ENCODE measurements around the gene GLTP. TPM values are rescaled to one million over a fixed set of nuclear protein-coding genes. Genes with fewer than 3 reads are reported as not detected.

Gene GLTP
- total RNA-seq, 2 donors from 2014 or later: 15.2 to 20.9 TPM

DNA sequence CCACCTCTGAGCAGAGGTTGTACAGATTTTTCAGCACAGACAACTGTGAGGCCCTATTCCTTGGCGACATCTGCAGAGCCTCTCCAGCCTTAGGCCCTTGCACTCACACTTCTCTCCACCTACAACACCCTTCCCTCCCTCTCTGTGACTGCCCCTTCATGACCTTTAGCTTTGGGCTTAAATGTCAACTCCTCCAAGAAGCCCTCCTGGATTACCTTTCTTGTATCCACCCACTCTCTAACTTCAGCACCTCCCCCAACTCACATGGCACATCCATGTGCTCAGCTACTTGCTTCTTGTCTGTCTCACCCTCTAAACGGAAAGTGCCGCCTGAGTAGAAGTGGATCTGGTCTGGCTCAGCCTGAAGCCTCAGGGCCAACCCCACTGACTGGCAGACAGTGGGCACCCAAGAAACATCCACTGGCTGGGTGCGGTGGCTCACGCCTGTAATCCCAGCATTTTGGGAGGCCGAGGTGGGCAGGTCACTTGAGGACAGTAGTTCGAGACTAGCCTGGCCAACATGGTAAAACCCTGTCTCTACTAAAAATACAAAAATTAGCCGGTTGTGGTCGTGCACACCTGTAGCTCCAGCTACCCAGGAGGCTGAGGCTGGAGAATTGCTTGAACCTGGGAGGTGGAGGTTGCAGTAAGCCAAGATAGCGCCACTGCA, 69.3 kb downstream of the GLTP start:
- Histone ChIP-seq H3K9ac (ENCODE audit: extremely low read depth, low read length, poor library complexity, severe bottlenecking) (no peak overlapping the region), H3K27ac (ENCODE audit: low read depth, low read length) (no peak overlapping the region), H3K9me3 (ENCODE audit: control insufficient read depth, low read length) (no peaks in the 10 kb centered on the region), H3K4me3 (ENCODE audit: low read length) (no peak overlapping the region), H3K4me1 (ENCODE audit: control insufficient read depth, insufficient read depth, low read length) (no peaks in the 10 kb centered on the region), H3K36me3 (ENCODE audit: control insufficient read depth, insufficient read depth, low read length) (peaks cover 4% of the 10 kb centered on the region), H3K27me3 (ENCODE audit: control insufficient read depth, insufficient read depth, low read length, poor library complexity, severe bottlenecking) (no peaks in the 10 kb centered on the region)
- Mint-ChIP-seq H3K27ac (no peak overlapping the region), H3K4me3 (no peak overlapping the region), H3K36me3 (ENCODE audit: low read depth) (peaks cover 9% of the 10 kb centered on the region), H3K27me3 (ENCODE audit: insufficient read depth) (no peaks in the 10 kb centered on the region), H3K4me1 (no peaks in the 10 kb centered on the region), H3K9me3 (no peaks in the 10 kb centered on the region)
- DNase-seq: no peak
- WGBS, 2 experiments (ENCODE audit: insufficient coverage in 1 of 2, insufficient read length in 1 of 2): 89 to 93% methylated on average over 7 to 10 of the region's 10 CpGs
- TF ChIP-seq, protein P1, sequence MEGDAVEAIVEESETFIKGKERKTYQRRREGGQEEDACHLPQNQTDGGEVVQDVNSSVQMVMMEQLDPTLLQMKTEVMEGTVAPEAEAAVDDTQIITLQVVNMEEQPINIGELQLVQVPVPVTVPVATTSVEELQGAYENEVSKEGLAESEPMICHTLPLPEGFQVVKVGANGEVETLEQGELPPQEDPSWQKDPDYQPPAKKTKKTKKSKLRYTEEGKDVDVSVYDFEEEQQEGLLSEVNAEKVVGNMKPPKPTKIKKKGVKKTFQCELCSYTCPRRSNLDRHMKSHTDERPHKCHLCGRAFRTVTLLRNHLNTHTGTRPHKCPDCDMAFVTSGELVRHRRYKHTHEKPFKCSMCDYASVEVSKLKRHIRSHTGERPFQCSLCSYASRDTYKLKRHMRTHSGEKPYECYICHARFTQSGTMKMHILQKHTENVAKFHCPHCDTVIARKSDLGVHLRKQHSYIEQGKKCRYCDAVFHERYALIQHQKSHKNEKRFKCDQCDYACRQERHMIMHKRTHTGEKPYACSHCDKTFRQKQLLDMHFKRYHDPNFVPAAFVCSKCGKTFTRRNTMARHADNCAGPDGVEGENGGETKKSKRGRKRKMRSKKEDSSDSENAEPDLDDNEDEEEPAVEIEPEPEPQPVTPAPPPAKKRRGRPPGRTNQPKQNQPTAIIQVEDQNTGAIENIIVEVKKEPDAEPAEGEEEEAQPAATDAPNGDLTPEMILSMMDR (conservative IDR thresholded peaks at IDR 0.05): no peak

DNA sequence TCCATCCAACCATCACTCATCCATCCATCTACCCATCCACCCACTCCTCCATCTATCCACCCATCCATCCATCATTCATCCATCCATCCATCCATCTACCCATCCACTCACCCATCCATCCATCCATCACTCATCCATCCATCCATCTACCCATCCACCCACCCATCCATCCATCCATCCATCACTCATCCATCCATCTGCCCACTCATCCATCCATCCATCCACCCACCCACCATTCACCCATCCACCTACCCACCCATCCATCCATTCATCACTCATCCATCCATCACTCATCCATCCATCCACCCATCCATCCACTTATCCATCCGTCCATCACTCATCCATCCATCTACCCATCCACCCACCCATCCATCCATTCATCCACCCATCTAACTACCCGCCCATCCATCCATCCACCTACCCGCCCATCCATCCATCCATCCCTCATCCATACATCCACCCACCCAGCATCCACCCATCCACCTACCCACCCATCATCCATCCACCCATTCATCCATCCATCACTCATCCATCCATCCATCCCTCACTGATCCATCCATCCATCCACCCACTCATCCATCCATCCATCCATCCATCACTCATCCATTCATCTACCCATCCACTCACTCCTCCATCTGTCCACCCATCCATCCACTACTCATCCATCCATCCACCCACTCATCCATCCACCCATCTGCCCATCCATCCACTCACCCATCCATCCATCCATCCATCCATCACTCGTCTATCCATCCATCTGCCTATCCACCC, 71.3 kb downstream of the GLTP start:
- DNase-seq: no peak
- Mint-ChIP-seq H3K36me3 (ENCODE audit: low read depth) (peaks cover 11% of the 10 kb centered on the region), H3K4me3 (no peak overlapping the region), H3K9me3 (no peaks in the 10 kb centered on the region), H3K4me1 (peaks cover 1% of the 10 kb centered on the region), H3K27ac (no peak overlapping the region), H3K27me3 (ENCODE audit: insufficient read depth) (no peaks in the 10 kb centered on the region)
- Histone ChIP-seq H3K36me3 (ENCODE audit: control insufficient read depth, insufficient read depth, low read length) (peaks cover 4% of the 10 kb centered on the region), H3K4me3 (ENCODE audit: low read length) (no peak overlapping the region), H3K9me3 (ENCODE audit: control insufficient read depth, low read length) (no peaks in the 10 kb centered on the region), H3K27me3 (ENCODE audit: control insufficient read depth, insufficient read depth, low read length, poor library complexity, severe bottlenecking) (no peaks in the 10 kb centered on the region), H3K4me1 (ENCODE audit: control insufficient read depth, insufficient read depth, low read length) (peaks cover 3% of the 10 kb centered on the region), H3K9ac (ENCODE audit: extremely low read depth, low read length, poor library complexity, severe bottlenecking) (no peak overlapping the region), H3K27ac (ENCODE audit: low read depth, low read length) (no peak overlapping the region)
- WGBS, 2 experiments (ENCODE audit: insufficient coverage in 1 of 2, insufficient read length in 1 of 2): 80 to 84% methylated on average over 1 to 4 of the region's 4 CpGs
- TF ChIP-seq, protein P1 (conservative IDR thresholded peaks at IDR 0.05): no peak

DNA sequence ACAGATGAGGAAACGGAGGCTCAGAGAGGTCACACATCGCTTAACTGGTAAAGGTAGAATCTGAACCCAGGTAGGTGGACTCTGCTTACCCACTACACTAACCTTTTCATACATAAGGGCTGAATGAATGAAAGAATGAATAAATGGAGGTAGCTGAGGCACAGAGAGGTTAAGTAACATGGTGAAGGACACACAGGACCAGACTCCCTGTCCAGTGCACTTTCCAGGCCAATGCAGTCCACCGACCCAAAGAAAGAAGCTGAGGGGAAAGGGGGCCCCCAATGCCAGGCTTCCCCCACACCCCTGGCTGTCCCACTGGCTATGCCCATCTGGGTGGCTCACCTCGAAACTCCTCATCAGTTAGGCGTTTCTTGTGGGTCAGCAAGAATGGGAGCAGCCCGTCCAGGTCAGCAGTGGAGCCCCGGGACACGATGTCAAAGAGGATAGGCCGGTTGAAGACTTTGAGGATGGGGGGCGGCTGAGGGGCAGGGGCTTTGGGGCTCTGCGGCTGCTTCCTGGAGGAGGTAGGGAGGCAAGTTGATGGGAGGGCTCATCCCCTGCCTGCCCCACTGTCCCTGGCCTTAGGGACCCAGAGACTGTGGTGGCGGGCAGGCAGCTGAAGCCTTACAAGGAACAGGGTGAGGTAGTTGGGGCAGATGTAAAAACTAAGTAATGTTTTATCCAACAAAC, 72.2 kb downstream of the GLTP start:
- Mint-ChIP-seq H3K36me3 (ENCODE audit: low read depth) (peaks cover 13% of the 10 kb centered on the region), H3K9me3 (no peaks in the 10 kb centered on the region), H3K4me1 (peaks cover 1% of the 10 kb centered on the region), H3K27me3 (ENCODE audit: insufficient read depth) (no peaks in the 10 kb centered on the region), H3K27ac (no peak overlapping the region), H3K4me3 (no peak overlapping the region)
- 97% methylated on average over 11 of the region's 12 CpGs; no CpG with 5 or more reads in 1 of the 2 experiments for WGBS, 2 experiments (ENCODE audit: insufficient coverage in 1 of 2, insufficient read length in 1 of 2)
- DNase-seq: no peak
- TF ChIP-seq, protein P1 (conservative IDR thresholded peaks at IDR 0.05): no peak
- Histone ChIP-seq H3K9me3 (ENCODE audit: control insufficient read depth, low read length) (no peaks in the 10 kb centered on the region), H3K36me3 (ENCODE audit: control insufficient read depth, insufficient read depth, low read length) (peaks cover 4% of the 10 kb centered on the region), H3K9ac (ENCODE audit: extremely low read depth, low read length, poor library complexity, severe bottlenecking) (no peak overlapping the region), H3K27ac (ENCODE audit: low read depth, low read length) (no peak overlapping the region), H3K27me3 (ENCODE audit: control insufficient read depth, insufficient read depth, low read length, poor library complexity, severe bottlenecking) (no peaks in the 10 kb centered on the region), H3K4me1 (ENCODE audit: control insufficient read depth, insufficient read depth, low read length) (peaks cover 3% of the 10 kb centered on the region), H3K4me3 (ENCODE audit: low read length) (no peak overlapping the region)
